ENCODE data around the gene DDX46.
"Not testable (repeated sequence)": the region's sequence is repeated elsewhere in the genome, so short reads cannot be mapped to it uniquely, and the experiment has no call there.

The DDX46 gene

GRCh38 chr5:134758504-134759341 is at the start of gene DDX46:
DDX46 (plus strand) TSS chr5:134758779; CDS start chr5:134758939, 160 bp downstream.
- peak; percentile 58 for DNase-seq

- DNase-seq = no peak
Measured at GRCh38 chr5:134714120-134714519, 44.5 kb upstream of the DDX46 start.

- no peak for DNase-seq
Measured at GRCh38 chr5:134714541-134714940, 44.0 kb upstream of the DDX46 start.

GRCh38 chr5:134715466-134715865 is 43.1 kb upstream of the DDX46 start:
- not testable (repeated sequence) for DNase-seq

GRCh38 chr5:134724872-134725271 is 33.7 kb upstream of the DDX46 start:
- DNase-seq = no peak

- no peak for DNase-seq
Measured at GRCh38 chr5:134732819-134733218, 25.8 kb upstream of the DDX46 start.

GRCh38 chr5:134735243-134735642 is 23.3 kb upstream of the DDX46 start:
- DNase-seq = no peak

GRCh38 chr5:134736173-134736812 is 22.3 kb upstream of the DDX46 start:
- DNase-seq = no peak

- peak; percentile 67 for DNase-seq
Measured at GRCh38 chr5:134738133-134738962, 20.2 kb upstream of the DDX46 start, which contains the start of gene CAMLG. CAMLG (plus strand) TSS chr5:134738548; CDS start chr5:134738621, 73 bp downstream.

GRCh38 chr5:134738963-134739661 is 19.5 kb upstream of the DDX46 start:
- no peak for DNase-seq

- no peak for DNase-seq
Measured at GRCh38 chr5:134741052-134741451, 17.5 kb upstream of the DDX46 start.

- no peak for DNase-seq
Measured at GRCh38 chr5:134742134-134742533, 16.4 kb upstream of the DDX46 start.

GRCh38 chr5:134749415-134749814 is 9.2 kb upstream of the DDX46 start:
- no peak for DNase-seq

GRCh38 chr5:134758176-134758503 is 439 bp upstream of the DDX46 start:
- DNase-seq = no peak

GRCh38 chr5:134767528-134768291 is 9.1 kb downstream of the DDX46 start:
- not testable (repeated sequence) for DNase-seq

GRCh38 chr5:134769206-134769605 is 10.6 kb downstream of the DDX46 start:
- no peak for DNase-seq

GRCh38 chr5:134772461-134773125 is 14.0 kb downstream of the DDX46 start:
- DNase-seq = no peak

- DNase-seq = no peak
Measured at GRCh38 chr5:134777366-134777765, 18.8 kb downstream of the DDX46 start.

GRCh38 chr5:134784241-134784920 is 25.8 kb downstream of the DDX46 start:
- no peak for DNase-seq

GRCh38 chr5:134784946-134785620 is 26.5 kb downstream of the DDX46 start:
- no peak for DNase-seq
